H1 (cell line): ENCODE measurements around the gene MVK. TPM values are rescaled to one million over a fixed set of nuclear protein-coding genes. Genes with fewer than 3 reads are reported as not detected.

Experiments used
- CTCF ChIA-PET: fragments of 300-600 bp; sonication (Branson Sonifier 250); formaldehyde crosslinking; loops from one replicate; lab custom pipeline; 2021; ENCODE audit not compliant: partially characterized antibody; lab: Charles Lee
- POLR2A ChIA-PET: fragments of 300-600 bp; sonication (Branson Sonifier 250); formaldehyde crosslinking; loops from one replicate; lab custom pipeline; 2021; ENCODE audit warnings: inconsistent platforms; ENCODE audit not compliant: partially characterized antibody; lab: Charles Lee
- DNase-seq, 2 experiments: peaks; one replicate each; pipeline versions ENCODE4 v3.0.0 to v3.0.0-alpha.2; 2010 to 2022; ENCODE audit warnings: low spot score in 2 of 2, low read depth in 1 of 2, mixed read lengths in 1 of 2
- FAIRE-seq: peaks from 2 replicates; lab custom pipeline; 2011; peaks lifted over from hg19 to GRCh38; lab: Jason Lieb, UNC
- H2AFZ ChIP-seq: 2 replicates; pipeline ENCODE4 v1.8.1; 2012; ENCODE audit warnings: low read length, inconsistent platforms
- H2AK5ac ChIP-seq: 2 replicates; pipeline ENCODE4 v1.6.1; 2013; ENCODE audit warnings: low read depth, low read length
- H2BK120ac ChIP-seq: replicated peaks from 2 replicates; pipeline ENCODE3; 2013; ENCODE audit warnings: low read depth, low read length, inconsistent platforms
- H2BK12ac ChIP-seq: 2 replicates; pipeline ENCODE4 v1.6.1; 2013; ENCODE audit warnings: low read depth, low read length
- H2BK15ac ChIP-seq: 2 replicates; pipeline ENCODE4 v1.6.1; 2013; ENCODE audit warnings: low read length
- H2BK20ac ChIP-seq: 2 replicates; pipeline ENCODE4 v1.6.1; 2013; ENCODE audit warnings: low read length
- H2BK5ac ChIP-seq: 2 replicates; pipeline ENCODE4 v1.6.1; 2013; ENCODE audit warnings: low read depth, low read length
- H3K14ac ChIP-seq: 2 replicates; pipeline ENCODE4 v1.6.1; 2013; ENCODE audit warnings: inconsistent platforms; ENCODE audit not compliant: insufficient read length
- H3K18ac ChIP-seq: 2 replicates; pipeline ENCODE4 v1.6.1; 2013; ENCODE audit warnings: low read length; ENCODE audit errors: extremely low read depth
- H3K23ac ChIP-seq: 2 replicates; pipeline ENCODE4 v1.6.1; 2013; ENCODE audit warnings: inconsistent platforms; ENCODE audit not compliant: insufficient read length
- H3K23me2 ChIP-seq: 2 replicates; pipeline ENCODE4 v1.6.1; 2013; ENCODE audit warnings: low read depth, low read length
- H3K27ac ChIP-seq: 2 replicates; pipeline ENCODE4 v1.6.1; 2011; ENCODE audit warnings: low read depth, low read length, inconsistent platforms
- H3K27me3 ChIP-seq, 4 experiments: replicated peaks in 1 of 4; 1 replicate in 1 of 4; 2 replicates in 3 of 4; pipeline versions ENCODE4 v1.6.1 to v1.8.1; 2011 to 2013; ENCODE audit warnings: low read length in 3 of 4, mild to moderate bottlenecking in 3 of 4, inconsistent platforms in 2 of 4, mixed read lengths in 2 of 4, moderate library complexity in 1 of 4; ENCODE audit not compliant: control insufficient read depth in 3 of 4, insufficient read depth in 3 of 4; ENCODE audit errors: extremely low read depth in 1 of 4
- H3K36me3 ChIP-seq, 4 experiments: 2 replicates each; pipeline versions ENCODE4 v1.6.1 to v1.8.1; 2011 to 2013; ENCODE audit warnings: mild to moderate bottlenecking in 4 of 4, low read length in 3 of 4, moderate library complexity in 2 of 4, control low read depth in 1 of 4, inconsistent platforms in 1 of 4; ENCODE audit not compliant: insufficient read depth in 4 of 4, control insufficient read depth in 2 of 4
- H3K4ac ChIP-seq: replicated peaks from 2 replicates; pipeline ENCODE3; 2013; ENCODE audit warnings: low read length, low read depth, mixed read lengths, inconsistent platforms; ENCODE audit not compliant: insufficient read length
- H3K4me1 ChIP-seq, 4 experiments: replicated peaks in 1 of 4; 1 replicate in 1 of 4; 2 replicates in 3 of 4; pipeline versions ENCODE4 v1.6.1 to v1.8.1; 2011 to 2013; ENCODE audit warnings: low read length in 3 of 4, inconsistent platforms in 2 of 4, mixed read lengths in 1 of 4; ENCODE audit not compliant: insufficient read depth in 4 of 4, control insufficient read depth in 3 of 4
- H3K4me2 ChIP-seq, 2 experiments: 2 replicates each; pipeline versions ENCODE4 v1.6.1 to v1.8.1; 2011 to 2013; ENCODE audit warnings: low read depth in 2 of 2, low read length in 2 of 2, control low read depth in 1 of 2, inconsistent platforms in 1 of 2, mild to moderate bottlenecking in 1 of 2; ENCODE audit not compliant: insufficient read depth in 1 of 2
- H3K4me3 ChIP-seq, 4 experiments: fragments of 200-600, 300-600 bp in 1 of 4; sonication (generic), shearing (Covaris generic), sonication (Bioruptor Twin) in 1 of 4; 2 replicates each; pipeline versions ENCODE4 v1.5.1 to v1.8.1; 2011 to 2016; ENCODE audit warnings: low read length in 4 of 4, low read depth in 3 of 4, control low read depth in 2 of 4, inconsistent platforms in 2 of 4, mild to moderate bottlenecking in 2 of 4, mixed read lengths in 1 of 4, moderate library complexity in 1 of 4; ENCODE audit not compliant: insufficient read depth in 2 of 4; ENCODE audit errors: extremely low read depth in 1 of 4
- H3K56ac ChIP-seq: replicated peaks from 2 replicates; pipeline ENCODE3; 2013; ENCODE audit warnings: low read depth, mild to moderate bottlenecking, mixed read lengths, low read length, inconsistent platforms; ENCODE audit not compliant: insufficient read length
- H3K79me1 ChIP-seq: 2 replicates; pipeline ENCODE4 v1.6.1; 2013; ENCODE audit warnings: low read depth, low read length, control low read depth
- H3K79me2 ChIP-seq, 2 experiments: 2 replicates each; pipeline versions ENCODE4 v1.6.1 to v1.8.1; 2012 to 2013; ENCODE audit warnings: low read length in 2 of 2, mild to moderate bottlenecking in 2 of 2, inconsistent platforms in 1 of 2; ENCODE audit not compliant: insufficient read depth in 2 of 2, control insufficient read depth in 1 of 2
- H3K9ac ChIP-seq, 4 experiments: replicated peaks in 1 of 4; 1 replicate in 1 of 4; 2 replicates in 3 of 4; pipeline versions ENCODE4 v1.6.1 to v1.8.1; 2011 to 2013; ENCODE audit warnings: low read depth in 3 of 4, low read length in 3 of 4, control low read depth in 2 of 4, mild to moderate bottlenecking in 2 of 4, moderate library complexity in 2 of 4, inconsistent platforms in 1 of 4; ENCODE audit errors: extremely low read depth in 1 of 4
- H3K9me3 ChIP-seq, 2 experiments: 2 replicates each; pipeline versions ENCODE4 v1.6.1 to v1.8.1; 2012 to 2013; ENCODE audit warnings: mild to moderate bottlenecking in 2 of 2, moderate library complexity in 2 of 2, control low read depth in 1 of 2, inconsistent platforms in 1 of 2, low read depth in 1 of 2, low read length in 1 of 2, mixed read lengths in 1 of 2; ENCODE audit not compliant: insufficient read depth in 2 of 2
- H4K20me1 ChIP-seq, 2 experiments: replicated peaks in 1 of 2; 2 replicates each; pipeline versions ENCODE3 to v1.8.1; 2011 to 2013; ENCODE audit warnings: inconsistent platforms in 2 of 2, low read length in 2 of 2, mild to moderate bottlenecking in 1 of 2; ENCODE audit not compliant: insufficient read depth in 2 of 2, control insufficient read depth in 1 of 2
- H4K5ac ChIP-seq: 2 replicates; pipeline ENCODE4 v1.6.1; 2013; ENCODE audit warnings: low read length, low read depth, mixed read lengths, inconsistent platforms; ENCODE audit not compliant: insufficient read length
- H4K8ac ChIP-seq: 2 replicates; pipeline ENCODE4 v1.8.0; 2013; ENCODE audit warnings: mild to moderate bottlenecking, moderate library complexity, low read length, inconsistent platforms; ENCODE audit not compliant: insufficient read depth; ENCODE audit errors: extremely low read depth
- H4K91ac ChIP-seq: replicated peaks from 2 replicates; pipeline ENCODE3; 2013; ENCODE audit warnings: low read length, mixed read lengths, inconsistent platforms; ENCODE audit not compliant: insufficient read length
- GABPA ChIP-seq: IDR thresholded peaks from 2 replicates; pipeline ENCODE4 v1.6.1; 2011; ENCODE audit warnings: mild to moderate bottlenecking, low read length, moderate library complexity, borderline replicate concordance; ENCODE audit not compliant: insufficient read depth
- PHF8 ChIP-seq: fragments of 200-600 bp; sonication (generic); conservative IDR thresholded peaks from 2 replicates; pipeline ENCODE4 v1.7.1; 2012; ENCODE audit warnings: low read depth, mild to moderate bottlenecking, inconsistent platforms, low read length, moderate library complexity
- SP1 ChIP-seq: IDR thresholded peaks from 2 replicates; pipeline ENCODE4 v1.6.1; 2011; ENCODE audit warnings: low read depth, low read length
- SP2 ChIP-seq: IDR thresholded peaks from 2 replicates; pipeline ENCODE4 v1.6.1; 2012; ENCODE audit warnings: mild to moderate bottlenecking, low read length, inconsistent platforms
- WGBS, 2 experiments: shearing (Covaris generic) in 1 of 2; methylation state at CpG; one replicate each; pipeline versions ENCODE4 v1.1.6 to v1.1.7; 2013 to 2015; ENCODE audit warnings: low lambda C conversion rate in 2 of 2, mixed read lengths in 2 of 2, inconsistent platforms in 1 of 2, low coverage in 1 of 2, missing lambda C conversion rate in 1 of 2; ENCODE audit not compliant: insufficient replicate concordance in 2 of 2, insufficient coverage in 1 of 2, insufficient read length in 1 of 2; ENCODE audit errors: extremely low coverage in 1 of 2, missing lambda C conversion rate in 1 of 2; 5-methylcytosine and 5-hydroxymethylcytosine counted together
- polyA plus RNA-seq, 7 experiments: library from polyadenylated mRNA; depleted of rRNA in 3 of 7; stranded (reverse) in 5 of 7; unstranded in 2 of 7; fragments of >200 nt in 5 of 7; fragments of 200-250 nt in 2 of 7; gene quantifications; 1 replicate in 5 of 7; 2 replicates in 1 of 7; 4 replicates in 1 of 7; pipeline versions ENCODE4 v1.2.1 to v1.2.3, GENCODE V29; 2011 to 2013; ENCODE audit warnings: missing spikeins in 2 of 7, mixed read lengths in 2 of 7
- total RNA-seq: library from RNA; stranded (reverse); fragmentation: NEBNext Ultra II Directional; extraction: Animal tissue kit (Norgen Biotek cat#: 25700); gene quantifications from 2 replicates; pipeline ENCODE4 v1.2.1, GENCODE V29; 2021
- TF ChIP-seq, protein P1 (sequence below): IDR thresholded peaks from 2 replicates; pipeline ENCODE4 v1.6.1; 2012; ENCODE audit warnings: inconsistent platforms

MVK gene
- total and polyA plus RNA-seq, 2 of the 8 experiments (the other 6 are each of a cell fraction or from before 2014, with no cell fraction given) = 15.7 to 20.9 TPM

DNA sequence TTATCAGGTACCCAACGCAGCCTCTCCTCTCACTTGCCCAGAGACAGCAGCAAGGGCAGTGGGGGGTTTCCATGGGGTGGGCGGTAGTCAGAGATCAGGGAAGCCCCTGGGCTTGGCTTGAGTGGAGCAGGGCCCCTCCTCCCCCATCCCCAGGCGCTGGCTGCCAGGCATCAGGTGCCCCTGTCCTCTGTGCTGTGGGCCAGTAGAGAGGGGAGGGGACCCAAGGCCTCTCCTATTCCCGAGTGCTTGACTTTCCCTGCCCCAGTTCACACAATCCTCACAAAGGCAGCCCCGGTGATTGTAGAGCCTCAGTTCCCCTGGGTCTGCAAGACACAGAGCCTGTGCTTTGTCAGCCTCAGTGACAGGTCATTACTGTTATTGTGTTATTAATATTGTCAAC lies 57.7 kb downstream of the MVK start:
- no peak for FAIRE-seq
- DNase-seq = no peak
- Histone ChIP-seq H3K56ac (no peak overlapping the region), H3K27ac (no peak overlapping the region), H2BK20ac (no peak overlapping the region), H3K36me3 (no peaks in the 10 kb centered on the region), H2AK5ac (no peak overlapping the region), H4K5ac (no peak overlapping the region), H4K91ac (no peak overlapping the region), H4K8ac (no peak overlapping the region), H3K4ac (no peak overlapping the region), H3K4me3 (no peak overlapping the region), H3K18ac (no peak overlapping the region), H3K9me3 (peaks cover 0 to 8% of the 10 kb centered on the region in 2 experiments; a peak in 1 of 4 replicates), H2BK12ac (no peak overlapping the region), H3K23ac (no peak overlapping the region), H3K23me2 (peaks cover 20% of the 10 kb centered on the region; the same call in 1 of the 2 replicates), H3K14ac (no peak overlapping the region), H2AFZ (no peak overlapping the region; the same call in 1 of the 2 replicates), H3K4me1 (no peaks in the 10 kb centered on the region), H2BK5ac (no peak overlapping the region), H3K27me3 (no peaks in the 10 kb centered on the region; a peak in 1 of 7 replicates), H4K20me1 (peaks cover 0 to 11% of the 10 kb centered on the region in 2 experiments), H3K9ac (no peak overlapping the region; a peak in 1 of 7 replicates), H3K4me2 (no peak overlapping the region), H3K79me2 (no peaks in the 10 kb centered on the region), H2BK120ac (no peak overlapping the region), H2BK15ac (no peak overlapping the region), H3K79me1 (no peaks in the 10 kb centered on the region)
- no peak for TF ChIP-seq GABPA
- no peak for TF ChIP-seq SP2
- TF ChIP-seq, protein P1, sequence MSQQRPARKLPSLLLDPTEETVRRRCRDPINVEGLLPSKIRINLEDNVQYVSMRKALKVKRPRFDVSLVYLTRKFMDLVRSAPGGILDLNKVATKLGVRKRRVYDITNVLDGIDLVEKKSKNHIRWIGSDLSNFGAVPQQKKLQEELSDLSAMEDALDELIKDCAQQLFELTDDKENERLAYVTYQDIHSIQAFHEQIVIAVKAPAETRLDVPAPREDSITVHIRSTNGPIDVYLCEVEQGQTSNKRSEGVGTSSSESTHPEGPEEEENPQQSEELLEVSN = no peak
- TF ChIP-seq PHF8 = no peak
- TF ChIP-seq SP1 = no peak
- POLR2A ChIA-PET = no interaction called here
- 84% methylated on average over 5 of the region's 5 CpGs; no CpG with 5 or more reads in 1 of the 2 experiments for WGBS, 2 experiments
- CTCF ChIA-PET = interaction anchor here (1.1 kb wide), 1 partner anchor 130 kb away, joined by 3 read pairs; no protein-coding TSS in a partner anchor
